HEK293 (cell line): Measurements from ENCODE around the gene PDGFA.

Experiments
- CTCF ChIP-seq: fragments of 450-650 bp; formaldehyde crosslinking; IDR thresholded peaks from 2 replicates; pipeline ENCODE4 v1.5.1; 2016; ENCODE audit warnings: missing biosample characterization, missing genetic modification characterization
- REPIN1 ChIP-seq: fragments of 450-650 bp; formaldehyde crosslinking; IDR thresholded peaks from 2 replicates; pipeline ENCODE4 v1.5.1; 2017; ENCODE audit warnings: missing biosample characterization, missing genetic modification characterization, low read depth
- SALL2 ChIP-seq: fragments of 450-650 bp; formaldehyde crosslinking; IDR thresholded peaks from 2 replicates; pipeline ENCODE4 v1.5.0; 2017; ENCODE audit warnings: missing biosample characterization, mild to moderate bottlenecking, missing genetic modification characterization, borderline replicate concordance
- TRIM28 ChIP-seq: IDR thresholded peaks from 2 replicates; pipeline ENCODE4 v1.6.1; 2011; ENCODE audit warnings: low read length, control low read depth, borderline replicate concordance
- ZNF433 ChIP-seq: fragments of 450-650 bp; formaldehyde crosslinking; IDR thresholded peaks from 2 replicates; pipeline ENCODE4 v1.5.1; 2016; ENCODE audit warnings: missing biosample characterization, missing genetic modification characterization, low read depth
- ZNF529 ChIP-seq: fragments of 450-650 bp; formaldehyde crosslinking; IDR thresholded peaks from 2 replicates; pipeline ENCODE4 v1.5.1; 2017; ENCODE audit warnings: missing genetic modification characterization, missing biosample characterization; ENCODE audit not compliant: insufficient replicate concordance
- ZNF776 ChIP-seq: fragments of 450-650 bp; formaldehyde crosslinking; IDR thresholded peaks from 2 replicates; pipeline ENCODE4 v1.5.0; 2017; ENCODE audit warnings: missing biosample characterization, missing genetic modification characterization, borderline replicate concordance

DNA sequence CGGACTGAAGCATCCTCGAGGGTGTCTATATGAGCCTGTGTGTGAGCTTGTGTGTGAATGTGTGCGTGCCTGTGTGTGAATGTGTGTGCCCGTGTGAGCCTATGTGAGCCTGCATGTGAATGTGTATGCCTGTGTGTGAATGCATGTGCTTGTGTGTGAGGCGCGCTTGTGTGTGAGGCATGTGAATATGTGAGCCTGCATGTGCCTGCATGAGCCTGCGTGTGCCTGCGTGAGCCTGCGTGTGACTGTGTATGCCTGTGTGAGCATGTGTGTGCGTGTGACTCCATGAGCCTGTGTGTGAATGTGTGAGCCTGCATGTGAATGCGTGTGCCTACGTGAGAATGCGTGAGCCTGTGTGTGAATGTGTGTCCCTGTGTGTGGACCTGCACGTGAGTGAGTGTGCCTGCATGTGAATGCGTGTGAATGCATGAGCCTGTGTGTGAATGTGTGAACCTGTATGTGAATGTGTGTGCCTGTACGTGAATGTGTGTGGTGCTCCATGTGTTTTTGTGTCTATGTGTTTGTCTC, 33.4 kb downstream of the PDGFA start:
- TF ChIP-seq REPIN1 (tag by site-specific recombination) (no peak), TRIM28 (no peak), ZNF529 (tag by site-specific recombination) (no peak), ZNF433 (no peak), SALL2 (tag by site-specific recombination) (no peak), CTCF (no peak), ZNF776 (tag by site-specific recombination) (no peak)
